NCI-H446 (cell line): Measurements from ENCODE around the gene XAB2.
"Not testable (repeated sequence)": the region's sequence is repeated elsewhere in the genome, so short reads cannot be mapped to it uniquely, and the experiment has no call there.

ENCODE experiments used
- DNase-seq, 2 experiments: peaks; one replicate each; lab custom pipeline; 2025; lab: John Stamatoyannopoulos, UW

XAB2 gene

GRCh38 chr19:7648265-7649014, 19.1 kb upstream of the XAB2 start:
- no peak for DNase-seq

- no peak for DNase-seq
These were observed 17.8 kb upstream of the XAB2 start for GRCh38 chr19:7647156-7647555.

- no peak for DNase-seq
These were observed 17.0 kb upstream of the XAB2 start for GRCh38 chr19:7646426-7646700.

- DNase-seq = no peak
These were observed 16.5 kb upstream of the XAB2 start for GRCh38 chr19:7645656-7646425.

GRCh38 chr19:7645163-7645562, 15.8 kb upstream of the XAB2 start:
- DNase-seq = no peak

- DNase-seq = no peak
These were observed 15.2 kb upstream of the XAB2 start for GRCh38 chr19:7644550-7644877.

GRCh38 chr19:7643629-7644549, 14.5 kb upstream of the XAB2 start:
- DNase-seq = not testable (repeated sequence)

- no peak for DNase-seq
These were observed 13.7 kb upstream of the XAB2 start for GRCh38 chr19:7643031-7643415.

GRCh38 chr19:7642295-7643030, 13.1 kb upstream of the XAB2 start:
- no peak for DNase-seq

GRCh38 chr19:7641290-7642276, 12.2 kb upstream of the XAB2 start:
- no peak for DNase-seq

- no peak for DNase-seq
These were observed 11.5 kb upstream of the XAB2 start for GRCh38 chr19:7640803-7641202.

- no peak for DNase-seq
These were observed 10.6 kb upstream of the XAB2 start for GRCh38 chr19:7639863-7640348.

GRCh38 chr19:7638802-7639465, 9.6 kb upstream of the XAB2 start:
- no peak for DNase-seq

GRCh38 chr19:7637374-7638256, 8.3 kb upstream of the XAB2 start:
- no peak for DNase-seq

- peak in 1 of 2 experiments; percentile 43 for DNase-seq
These were observed 7.5 kb upstream of the XAB2 start, which contains the start of gene STXBP2 for GRCh38 chr19:7636691-7637373. Gene STXBP2 (plus strand): TSS chr19:7637110. CDS start chr19:7637150, 40 bp downstream.

- DNase-seq = no peak
These were observed 7.0 kb upstream of the XAB2 start for GRCh38 chr19:7636317-7636690.

GRCh38 chr19:7635670-7636069, 6.3 kb upstream of the XAB2 start:
- no peak for DNase-seq

- DNase-seq = no peak
These were observed 4.4 kb upstream of the XAB2 start, which contains the start of gene PCP2 for GRCh38 chr19:7633698-7634097. Gene PCP2 (minus strand): TSS chr19:7633719. CDS start chr19:7633457, 262 bp downstream.
